PFSK-1 (cell line): ENCODE results near the gene LCN1.

ENCODE experiments used
- FOXP2 ChIP-seq: optimal IDR thresholded peaks from 2 replicates; pipeline ENCODE3; 2011; ENCODE audit warnings: borderline replicate concordance, control low read depth, inconsistent platforms; ENCODE audit not compliant: insufficient read depth; ENCODE audit errors: extremely low read length, extremely low read depth
- POLR2AphosphoS5 ChIP-seq: IDR thresholded peaks from 2 replicates; pipeline ENCODE4 v1.6.1; 2012; ENCODE audit warnings: low read depth, mild to moderate bottlenecking, control low read depth, low read length, moderate library complexity
- SIN3A ChIP-seq: IDR thresholded peaks from 2 replicates; pipeline ENCODE4 v1.6.1; 2012; ENCODE audit warnings: mild to moderate bottlenecking, low read length, moderate library complexity, borderline replicate concordance; ENCODE audit not compliant: insufficient read depth
- TAF1 ChIP-seq: IDR thresholded peaks from 2 replicates; pipeline ENCODE4 v1.6.1; 2012; ENCODE audit warnings: low read length, control low read depth, borderline replicate concordance; ENCODE audit not compliant: insufficient read depth
- TF ChIP-seq, protein P1 (sequence below), 2 experiments: IDR thresholded peaks; 2 replicates each; pipeline versions ENCODE4 v1.6.1 to v1.8.0; 2011 to 2012; ENCODE audit warnings: low read depth in 2 of 2, low read length in 2 of 2, control low read depth in 1 of 2, inconsistent platforms in 1 of 2, mild to moderate bottlenecking in 1 of 2, moderate library complexity in 1 of 2; ENCODE audit not compliant: insufficient read depth in 1 of 2

The LCN1 gene

DNA sequence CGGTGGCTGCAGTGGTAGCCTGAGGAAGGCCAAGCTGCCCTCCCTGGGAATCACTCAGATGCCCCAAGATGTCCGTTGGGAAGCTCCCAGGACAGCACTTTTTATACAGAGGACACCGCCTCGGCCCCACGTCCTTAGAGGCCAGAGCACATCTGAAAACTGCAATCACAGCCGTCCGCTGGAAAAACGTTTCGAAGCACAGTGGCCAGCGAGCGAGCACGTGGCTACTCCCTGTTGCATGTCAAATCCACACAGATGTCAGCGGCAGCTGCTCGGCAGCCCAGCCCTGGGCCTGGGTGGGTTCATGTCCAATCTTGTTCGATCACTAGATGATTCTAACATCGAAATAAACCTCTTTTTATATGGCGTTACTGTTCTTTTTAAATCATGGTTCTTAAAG is 32.7 kb upstream of the LCN1 start:
- TF ChIP-seq FOXP2 (no peak), SIN3A (no peak), POLR2AphosphoS5 (no peak), TAF1 (no peak)
- TF ChIP-seq, protein P1, sequence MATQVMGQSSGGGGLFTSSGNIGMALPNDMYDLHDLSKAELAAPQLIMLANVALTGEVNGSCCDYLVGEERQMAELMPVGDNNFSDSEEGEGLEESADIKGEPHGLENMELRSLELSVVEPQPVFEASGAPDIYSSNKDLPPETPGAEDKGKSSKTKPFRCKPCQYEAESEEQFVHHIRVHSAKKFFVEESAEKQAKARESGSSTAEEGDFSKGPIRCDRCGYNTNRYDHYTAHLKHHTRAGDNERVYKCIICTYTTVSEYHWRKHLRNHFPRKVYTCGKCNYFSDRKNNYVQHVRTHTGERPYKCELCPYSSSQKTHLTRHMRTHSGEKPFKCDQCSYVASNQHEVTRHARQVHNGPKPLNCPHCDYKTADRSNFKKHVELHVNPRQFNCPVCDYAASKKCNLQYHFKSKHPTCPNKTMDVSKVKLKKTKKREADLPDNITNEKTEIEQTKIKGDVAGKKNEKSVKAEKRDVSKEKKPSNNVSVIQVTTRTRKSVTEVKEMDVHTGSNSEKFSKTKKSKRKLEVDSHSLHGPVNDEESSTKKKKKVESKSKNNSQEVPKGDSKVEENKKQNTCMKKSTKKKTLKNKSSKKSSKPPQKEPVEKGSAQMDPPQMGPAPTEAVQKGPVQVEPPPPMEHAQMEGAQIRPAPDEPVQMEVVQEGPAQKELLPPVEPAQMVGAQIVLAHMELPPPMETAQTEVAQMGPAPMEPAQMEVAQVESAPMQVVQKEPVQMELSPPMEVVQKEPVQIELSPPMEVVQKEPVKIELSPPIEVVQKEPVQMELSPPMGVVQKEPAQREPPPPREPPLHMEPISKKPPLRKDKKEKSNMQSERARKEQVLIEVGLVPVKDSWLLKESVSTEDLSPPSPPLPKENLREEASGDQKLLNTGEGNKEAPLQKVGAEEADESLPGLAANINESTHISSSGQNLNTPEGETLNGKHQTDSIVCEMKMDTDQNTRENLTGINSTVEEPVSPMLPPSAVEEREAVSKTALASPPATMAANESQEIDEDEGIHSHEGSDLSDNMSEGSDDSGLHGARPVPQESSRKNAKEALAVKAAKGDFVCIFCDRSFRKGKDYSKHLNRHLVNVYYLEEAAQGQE (IDR thresholded peaks at IDR 0.05; ENCODE audit: insufficient read depth in 1 of 2, low read depth in 2 of 2, low read length in 2 of 2) = no peak

DNA sequence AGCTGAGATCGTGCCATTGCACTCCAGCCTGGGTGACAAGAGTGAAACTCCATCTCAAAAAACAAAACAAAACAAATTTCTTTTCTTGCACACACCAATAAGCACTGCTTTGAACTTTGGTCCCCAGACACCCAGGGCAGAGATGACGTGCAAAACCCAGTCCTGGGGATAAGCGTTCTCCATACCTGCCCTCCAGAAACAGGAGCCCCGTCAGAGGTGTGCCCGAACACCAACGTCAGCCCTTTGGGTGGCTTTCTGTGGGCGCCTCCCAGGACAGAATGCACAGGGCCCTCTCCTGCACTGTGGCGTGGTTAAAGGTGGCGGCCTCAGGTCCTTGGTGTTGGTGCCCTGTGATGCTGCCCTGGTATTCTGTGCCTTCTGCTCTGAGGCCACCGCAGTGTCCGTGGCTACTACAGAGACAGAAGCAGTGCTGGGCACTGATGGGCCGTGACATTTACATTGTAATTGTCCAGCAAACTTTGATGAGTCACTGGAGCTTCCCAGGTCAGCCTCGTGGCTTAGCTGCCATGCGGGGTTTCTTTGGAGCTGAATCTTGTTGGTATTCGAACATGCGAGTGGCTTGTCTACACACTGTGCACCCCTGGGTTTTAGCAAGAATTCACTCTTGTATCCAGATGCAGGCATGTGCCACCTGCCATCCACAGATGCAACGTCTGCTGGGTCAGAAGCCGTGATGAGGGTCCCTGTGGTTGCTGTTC is 31.9 kb upstream of the LCN1 start:
- TF ChIP-seq, protein P1 (IDR thresholded peaks at IDR 0.05; ENCODE audit: insufficient read depth in 1 of 2, low read depth in 2 of 2, low read length in 2 of 2) = no peak

DNA sequence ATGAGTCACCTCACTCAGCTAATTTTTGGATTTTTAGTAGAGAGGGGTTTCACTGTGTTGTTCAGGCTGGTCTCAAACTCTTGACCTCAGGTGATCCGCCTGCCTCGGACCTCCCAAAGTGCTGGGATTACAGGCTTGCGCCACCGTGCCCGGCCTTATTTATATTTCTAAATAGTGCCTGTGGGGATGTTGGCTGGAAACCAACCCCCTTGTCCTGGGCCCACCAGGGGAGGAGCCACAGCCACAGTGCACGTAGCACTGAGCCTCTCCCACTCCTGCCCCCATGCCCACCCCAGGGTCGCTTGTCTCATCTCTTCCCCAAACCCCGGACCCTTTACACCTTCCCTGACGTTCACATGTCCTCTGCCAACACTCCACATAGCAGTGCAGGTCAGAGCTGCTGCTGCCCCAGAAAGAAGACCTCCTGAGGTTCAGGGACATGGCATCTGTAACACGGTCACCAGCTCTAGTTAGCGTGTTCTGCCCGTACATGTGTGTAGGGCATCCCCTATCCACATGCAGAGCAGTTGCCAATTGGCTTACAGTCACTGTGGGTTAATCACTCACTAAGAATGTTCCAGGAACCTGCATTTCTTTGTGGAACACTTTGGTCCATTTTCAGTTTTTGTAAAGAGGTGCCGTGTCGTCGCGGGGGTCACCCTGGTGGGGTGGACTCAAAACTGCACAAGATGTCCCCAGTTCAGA is 30.9 kb upstream of the LCN1 start:
- TF ChIP-seq TAF1 (no peak), FOXP2 (no peak), POLR2AphosphoS5 (no peak), SIN3A (no peak)
- TF ChIP-seq, protein P1 (IDR thresholded peaks at IDR 0.05; ENCODE audit: insufficient read depth in 1 of 2, low read depth in 2 of 2, low read length in 2 of 2) = no peak

GRCh38 chr9:135490980-135491464 is 30.2 kb upstream of the LCN1 start:
- no peak for TF ChIP-seq TAF1
- no peak for TF ChIP-seq SIN3A
- TF ChIP-seq, protein P1 (IDR thresholded peaks at IDR 0.05; ENCODE audit: insufficient read depth in 1 of 2, low read depth in 2 of 2, low read length in 2 of 2) = no peak
- no peak for TF ChIP-seq FOXP2
- no peak for TF ChIP-seq POLR2AphosphoS5
